RWPE1 (cell line): ENCODE results near the gene WDFY1.
"Not testable (repeated sequence)": the region's sequence is repeated elsewhere in the genome, so short reads cannot be mapped to it uniquely, and the experiment has no call there.

ENCODE experiments used
- CTCF ChIA-PET: fragments of 350-600 bp; sonication (Branson Sonifier 250); formaldehyde crosslinking; extraction: SDS; loops from one replicate; lab custom pipeline; 2021; lab: Yijun Ruan, JAX
- POLR2A ChIA-PET: fragments of 400-600 bp; formaldehyde crosslinking; extraction: SDS; loops from one replicate; lab custom pipeline; 2020; ENCODE audit warnings: antibody characterized with exemption; ENCODE audit not compliant: low non-redundant PET; lab: Yijun Ruan, JAX
- DNase-seq: peaks from one replicate; pipeline ENCODE4 v3.0.0; 2012; ENCODE audit warnings: low spot score
- H3K27ac ChIP-seq: fragments of 450-650 bp; 2 replicates; pipeline ENCODE4 v1.5.1; 2017
- CTCF ChIP-seq: fragments of 450-650 bp; conservative IDR thresholded peaks from 2 replicates; pipeline ENCODE4 v1.5.1; 2017; ENCODE audit warnings: low read depth, mild to moderate bottlenecking

Gene WDFY1

GRCh38 chr2:223873672-223874071 is 71.5 kb downstream of the WDFY1 start:
- TF ChIP-seq CTCF, result no peak
- H3K27ac ChIP-seq, result no peak overlapping the region
- CTCF ChIA-PET, result no interaction called here
- POLR2A ChIA-PET, result no interaction called here
- no peak for DNase-seq

- DNase-seq, POLR2A ChIA-PET, H3K27ac ChIP-seq: not testable (repeated sequence)
- CTCF ChIA-PET, result interaction anchor here (0.8 kb wide), 1 partner anchor 10 kb away, joined by 3 read pairs; no protein-coding TSS in a partner anchor
These were observed 72.4 kb downstream of the WDFY1 start for GRCh38 chr2:223872772-223873171.

- not testable (repeated sequence) for H3K27ac ChIP-seq
These were observed 73.5 kb downstream of the WDFY1 start for GRCh38 chr2:223871661-223872060.

GRCh38 chr2:223870840-223871611 is 74.1 kb downstream of the WDFY1 start:
- POLR2A ChIA-PET, result no interaction called here
- TF ChIP-seq CTCF, result no peak
- DNase-seq, result no peak
- no peak overlapping the region for H3K27ac ChIP-seq
- CTCF ChIA-PET, result interaction anchor here (0.7 kb wide), 1 partner anchor 12 kb away, joined by 3 read pairs; no protein-coding TSS in a partner anchor

More at GRCh38 chr2:223871661-223872060, 73.5 kb downstream of the WDFY1 start:
- CTCF ChIA-PET, result interaction anchor here (0.5 to 0.7 kb wide), 2 partner anchors 11 to 70 kb away, joined by 3 to 5 read pairs; no protein-coding TSS in a partner anchor
- DNase-seq, POLR2A ChIA-PET: not testable (repeated sequence)

GRCh38 chr2:223868005-223868404 is 77.1 kb downstream of the WDFY1 start:
- ChIA-PET CTCF (no interaction called here), POLR2A (no interaction called here)
- TF ChIP-seq CTCF, result no peak
- no peak for DNase-seq
- H3K27ac ChIP-seq, result no peak overlapping the region

GRCh38 chr2:223865907-223866508 is 79.1 kb downstream of the WDFY1 start:
- no peak for TF ChIP-seq CTCF
- DNase-seq, result peak; percentile 29
- POLR2A ChIA-PET, result no interaction called here
- peak overlapping the region; percentile 37; the same call in 1 of the 2 replicates for H3K27ac ChIP-seq
- CTCF ChIA-PET, result interaction anchor here (0.6 kb wide), 1 partner anchor 27 kb away, joined by 4 read pairs; no protein-coding TSS in a partner anchor

- TF ChIP-seq CTCF, result no peak
- ChIA-PET CTCF (interaction anchor here (0.5 to 0.6 kb wide), 2 partner anchors 26 to 44 kb away, joined by 3 to 4 read pairs; no protein-coding TSS in a partner anchor), POLR2A (no interaction called here)
- no peak overlapping the region for H3K27ac ChIP-seq
- no peak for DNase-seq
These were observed 80.0 kb downstream of the WDFY1 start for GRCh38 chr2:223865124-223865523.
